K562 (cell line): ENCODE data around the gene EEF2. TPM values are rescaled to one million over a fixed set of nuclear protein-coding genes. Genes with fewer than 3 reads are reported as not detected.

Experiments used
- CCNT2 ChIP-seq: IDR thresholded peaks from 2 replicates; pipeline ENCODE4 v1.6.1; 2011; ENCODE audit warnings: borderline replicate concordance, low read depth, mild to moderate bottlenecking, moderate library complexity, mixed read lengths, low read length; ENCODE audit not compliant: insufficient read length; ENCODE audit errors: extremely low read depth
- HEY1 ChIP-seq: fragments of 250-450 bp; sonication (Bioruptor Pico); IDR thresholded peaks from 2 replicates; pipeline ENCODE4 v1.5.0; 2020; ENCODE audit warnings: mild to moderate bottlenecking, moderate library complexity, borderline replicate concordance
- MBD2 ChIP-seq: sonication (generic); IDR thresholded peaks from 2 replicates; pipeline ENCODE4 v1.6.1; 2016; ENCODE audit warnings: low read depth, borderline replicate concordance
- MCM7 ChIP-seq, 2 experiments: fragments of 450-650 bp; IDR thresholded peaks; 2 replicates each; pipeline ENCODE4 v1.6.1; 2016 to 2018
- POLR2B ChIP-seq: fragments of 450-650 bp; IDR thresholded peaks from 2 replicates; pipeline ENCODE4 v1.6.1; 2018; ENCODE audit warnings: low read depth; ENCODE audit not compliant: partially characterized antibody
- POLR2G ChIP-seq: fragments of 200-400 bp; formaldehyde crosslinking; IDR thresholded peaks from 2 replicates; pipeline ENCODE4 v1.6.1; 2017; ENCODE audit warnings: low read depth, mild to moderate bottlenecking, antibody characterized with exemption, low read length, moderate library complexity
- REST ChIP-seq, 2 experiments: fragments of 450-650 bp; formaldehyde crosslinking in 1 of 2; IDR thresholded peaks; 2 replicates each; pipeline versions ENCODE4 v1.4.0 to v1.6.1; 2014 to 2020; ENCODE audit warnings: mild to moderate bottlenecking in 2 of 2, borderline replicate concordance in 1 of 2, low read depth in 1 of 2
- polyA plus RNA-seq, 8 experiments: library from polyadenylated mRNA; depleted of rRNA in 4 of 8; stranded (reverse) in 5 of 8; unstranded in 3 of 8; fragments of >200 nt; fragmentation: Nextera tagmentation in 2 of 8; fragmentation: Illumina TruSeq in 1 of 8; extraction: Ambion mirVana in 2 of 8; extraction: Trizol in 1 of 8; gene quantifications; 2 replicates each; pipeline versions ENCODE4 v1.2.1 to v1.2.3, GENCODE V29; 2011 to 2014; ENCODE audit warnings: inconsistent platforms in 1 of 8, missing spikeins in 1 of 8
- total RNA-seq, 7 experiments: library from RNA; depleted of rRNA in 6 of 7; stranded (reverse); fragments of >200 nt in 6 of 7; fragmentation: Illumina TruSeq in 2 of 7; extraction: Trizol in 2 of 7; gene quantifications; 2 replicates each; pipeline versions ENCODE4 v1.2.1 to v1.2.3, GENCODE V29; 2011 to 2021; ENCODE audit warnings: low replicate concordance in 1 of 7

The EEF2 gene
- total and polyA plus RNA-seq, 9 of the 15 experiments (the other 6 are each of a cell fraction or from before 2014, with no cell fraction given) = 372 to 3,003 (median 1,453) TPM

- TF ChIP-seq REST (IDR thresholded peaks at IDR 0.05; ENCODE audit: borderline replicate concordance) (no peak), REST (CRISPR knock-in tag; IDR thresholded peaks at IDR 0.05; ENCODE audit: low read depth) (no peak), CCNT2 (no peak), MBD2 (no peak), MCM7 (IDR thresholded peaks at IDR 0.05) (no peak), POLR2B (peak; percentile 18), HEY1 (CRISPR knock-in tag) (no peak), POLR2G (0 out of 2 replicates have a peak, but pooled peaks have one; percentile 19)
These were observed 26.2 kb downstream of the EEF2 start (continued) for GRCh38 chr19:3958836-3959765.
